NCI-H2107 (cell line): ENCODE results near the gene FAM227B.
"Not testable (repeated sequence)": the region's sequence is repeated elsewhere in the genome, so short reads cannot be mapped to it uniquely, and the experiment has no call there.

Experiments
- DNase-seq: peaks from one replicate; lab custom pipeline; 2025; lab: John Stamatoyannopoulos, UW

The FAM227B gene

GRCh38 chr15:49438962-49439631 is 181.5 kb downstream of the FAM227B start:
- no peak for DNase-seq

GRCh38 chr15:49436751-49437150 is 183.9 kb downstream of the FAM227B start:
- DNase-seq = no peak

DNA sequence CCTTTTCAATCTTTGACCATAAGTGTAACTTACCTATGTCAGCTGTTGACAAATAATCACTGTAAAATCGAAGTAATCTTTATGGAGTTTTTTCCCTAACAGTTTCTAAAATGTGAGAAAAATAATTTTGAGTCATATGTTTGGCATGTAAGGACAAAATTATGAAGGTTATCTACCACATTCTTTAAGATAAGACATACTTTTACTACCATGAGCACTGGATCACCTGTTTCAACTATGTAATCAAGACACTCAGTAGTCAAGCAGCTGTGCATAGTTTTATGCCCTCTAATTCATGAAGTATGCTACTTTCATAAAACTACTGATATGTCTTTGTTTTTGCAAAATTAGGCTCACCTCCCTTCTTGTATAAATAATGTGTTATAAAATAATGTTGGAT is 185.4 kb downstream of the FAM227B start:
- no peak for DNase-seq

- DNase-seq = no peak
These were observed 190.6 kb downstream of the FAM227B start for GRCh38 chr15:49430046-49430445.

- no peak for DNase-seq
These were observed 192.1 kb downstream of the FAM227B start for GRCh38 chr15:49428409-49429095.

DNA sequence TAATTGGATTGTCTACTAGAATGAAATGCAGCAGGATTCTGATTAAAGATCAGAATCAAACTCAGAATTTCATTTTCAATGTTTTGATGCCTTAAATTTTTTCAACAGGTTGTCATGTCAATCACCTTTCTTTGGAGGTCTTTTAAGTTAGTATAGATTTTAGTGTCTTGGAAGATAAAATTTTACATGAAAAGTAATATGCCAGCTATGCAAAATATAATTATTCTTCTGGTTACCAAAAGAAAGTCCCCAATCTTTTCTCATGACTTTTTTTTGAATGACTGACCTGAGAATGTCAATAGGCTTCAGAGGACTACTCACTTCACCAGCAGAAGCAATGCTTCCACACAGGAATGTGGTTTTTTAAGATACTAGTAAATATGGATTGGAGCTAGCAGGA is 193.2 kb downstream of the FAM227B start:
- no peak for DNase-seq

DNA sequence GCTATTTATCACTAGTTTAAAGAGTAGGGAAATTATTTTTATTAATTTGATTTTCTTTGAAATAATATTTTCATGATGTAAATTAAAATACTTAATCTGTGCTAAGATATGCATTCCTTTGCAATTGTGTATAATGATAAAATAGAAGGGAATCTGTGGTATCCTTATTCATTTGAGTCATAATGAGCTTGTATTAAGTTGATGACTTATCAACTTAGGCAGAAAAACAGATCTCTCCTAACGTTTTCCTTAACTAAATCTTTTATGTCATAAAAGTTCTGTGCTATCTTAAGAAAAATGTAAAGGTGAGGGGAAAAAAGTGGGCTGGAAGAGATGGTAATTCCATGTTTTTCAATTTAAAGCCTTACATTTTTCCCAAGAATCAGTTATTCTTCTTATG is 195.7 kb downstream of the FAM227B start:
- DNase-seq = no peak

GRCh38 chr15:49423901-49424550 is 196.6 kb downstream of the FAM227B start:
- DNase-seq = no peak

DNA sequence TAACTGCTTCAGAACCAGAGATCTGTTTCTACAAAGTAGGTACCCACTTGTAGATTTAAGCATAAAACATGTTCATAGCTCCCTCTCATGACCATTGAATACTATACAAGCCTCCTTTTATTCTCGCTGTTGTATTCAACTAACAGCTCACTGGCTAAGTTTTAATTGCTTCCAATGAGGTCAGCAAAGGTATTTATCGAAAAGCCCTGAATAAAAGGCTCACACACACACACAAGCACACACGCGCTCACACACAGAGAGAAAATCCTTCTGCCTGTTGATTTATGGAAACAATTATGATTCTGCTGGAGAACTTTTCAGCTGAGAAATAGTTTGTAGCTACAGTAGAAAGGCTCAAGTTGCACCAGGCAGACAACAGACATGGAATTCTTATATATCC is 197.6 kb downstream of the FAM227B start, which contains the start of gene FGF7:
Gene FGF7 (plus strand): TSS at position 222 of the 400 bp plus-strand sequence. CDS start 1,056 bp downstream, outside the sequence.
- DNase-seq = no peak

DNA sequence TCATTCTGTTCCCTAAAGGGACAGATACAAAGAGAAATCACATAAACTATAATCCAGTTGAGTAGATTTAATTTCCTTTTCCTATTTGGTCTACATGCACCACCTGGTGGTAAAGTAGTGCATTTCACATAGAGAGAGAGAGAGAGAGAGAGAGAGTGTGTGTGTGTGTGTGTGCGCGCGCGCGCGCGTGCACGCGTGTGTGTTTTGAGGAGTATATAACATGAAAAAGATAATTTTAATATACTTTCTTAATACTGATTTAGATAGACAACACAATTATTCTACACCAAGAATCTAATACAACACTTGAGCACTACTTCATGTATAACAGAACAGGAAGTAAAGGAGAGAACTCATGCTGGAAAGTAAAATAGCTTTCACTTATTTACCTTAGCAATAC is 198.6 kb downstream of the FAM227B start:
- no peak for DNase-seq

- DNase-seq = no peak
These were observed 201.8 kb downstream of the FAM227B start for GRCh38 chr15:49418811-49419210.

DNA sequence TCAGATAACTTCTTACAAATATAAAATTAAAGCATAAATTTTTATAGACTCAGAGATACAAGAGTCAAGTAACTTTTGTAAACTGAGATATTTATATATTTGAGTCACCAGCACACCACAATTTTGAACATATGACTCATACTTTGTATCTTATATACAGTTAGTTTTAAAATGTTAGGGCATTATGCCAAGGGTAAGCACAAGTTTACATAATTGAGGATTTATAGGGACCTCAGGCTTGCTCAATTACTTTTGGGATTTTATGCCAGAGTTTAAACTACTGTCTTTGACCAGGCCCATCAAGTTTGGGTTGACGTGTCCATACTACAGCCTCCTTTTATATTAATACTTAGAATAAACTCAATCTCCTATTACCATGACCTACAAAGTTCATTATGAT is 205.0 kb downstream of the FAM227B start:
- DNase-seq = no peak

DNA sequence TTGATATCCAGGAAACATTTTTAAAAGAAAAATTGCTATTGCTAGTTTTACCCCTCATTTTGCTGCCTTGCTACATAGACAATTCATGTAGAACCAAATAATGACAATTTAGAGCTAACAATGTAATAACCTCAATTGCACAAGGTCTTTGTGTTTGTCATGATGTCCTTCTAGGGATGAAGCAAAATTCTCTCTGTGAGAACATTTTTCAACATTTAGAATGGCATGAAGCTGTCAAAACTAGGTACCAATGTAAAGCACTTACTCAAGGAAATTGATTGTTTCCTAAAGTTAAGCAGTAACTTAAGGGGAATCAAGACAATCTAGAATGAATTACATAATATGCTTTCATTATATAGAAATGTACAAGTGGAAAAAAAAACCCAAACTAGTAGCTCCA is 205.5 kb downstream of the FAM227B start:
- no peak for DNase-seq

DNA sequence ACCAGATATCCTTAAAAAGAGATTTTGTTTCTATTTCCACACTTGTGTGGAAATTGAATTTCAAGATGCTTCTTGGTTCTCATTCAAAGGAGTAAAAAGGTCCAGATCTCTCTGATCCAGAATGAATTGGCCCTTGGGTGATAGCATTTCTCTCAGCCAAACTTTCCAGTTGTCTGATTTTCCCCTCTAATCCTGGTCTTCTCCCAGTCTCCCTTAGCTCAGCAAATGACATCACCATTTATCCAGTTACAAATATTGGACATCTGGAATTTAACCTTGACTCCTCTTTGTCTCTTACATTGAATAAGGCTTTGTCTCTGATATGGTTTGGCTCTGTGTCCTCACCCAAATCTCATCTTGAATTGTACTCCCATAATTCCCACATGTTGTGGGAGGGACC is 207.8 kb downstream of the FAM227B start:
- no peak for DNase-seq

GRCh38 chr15:49410641-49411040 is 210.0 kb downstream of the FAM227B start:
- no peak for DNase-seq

DNA sequence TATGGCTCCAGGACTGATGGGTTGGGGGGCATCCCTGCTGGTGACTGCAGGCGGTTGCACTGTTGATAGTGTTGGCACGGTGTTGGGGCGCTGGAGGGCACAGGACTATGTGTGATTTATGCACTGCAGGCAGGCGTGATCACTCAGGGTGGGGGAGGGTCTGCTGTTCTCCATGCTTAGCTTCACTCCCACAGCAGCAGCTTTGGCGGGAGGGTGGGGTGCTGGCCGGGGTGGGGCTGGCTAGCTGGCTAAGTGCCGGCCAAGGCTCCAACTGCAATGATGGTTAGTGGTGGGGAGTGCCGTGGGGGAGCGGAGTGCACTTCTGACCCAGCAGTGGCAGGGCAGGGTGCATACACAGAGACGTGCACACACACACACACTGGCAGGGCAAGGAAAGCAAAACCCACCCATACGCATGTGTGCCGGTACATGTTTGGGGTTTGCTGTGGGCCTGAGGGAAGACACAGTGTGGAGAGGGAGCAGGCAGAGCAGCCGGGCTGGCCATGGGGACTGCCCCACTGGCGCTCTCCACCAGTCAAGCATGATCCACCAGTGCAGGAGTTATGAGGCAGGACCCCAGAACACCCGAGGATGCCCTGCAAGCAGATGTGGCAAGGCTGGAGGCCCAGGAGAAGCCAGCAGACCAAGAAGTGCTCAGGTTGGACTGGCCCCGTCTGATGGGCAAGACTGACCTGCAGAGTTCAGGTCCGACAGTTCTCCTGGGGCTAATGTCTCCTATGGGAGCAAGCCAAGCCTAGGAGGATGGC is 214.1 kb downstream of the FAM227B start:
- DNase-seq = no peak

- DNase-seq = not testable (repeated sequence)
These were observed 217.9 kb downstream of the FAM227B start for GRCh38 chr15:49402515-49403296.

DNA sequence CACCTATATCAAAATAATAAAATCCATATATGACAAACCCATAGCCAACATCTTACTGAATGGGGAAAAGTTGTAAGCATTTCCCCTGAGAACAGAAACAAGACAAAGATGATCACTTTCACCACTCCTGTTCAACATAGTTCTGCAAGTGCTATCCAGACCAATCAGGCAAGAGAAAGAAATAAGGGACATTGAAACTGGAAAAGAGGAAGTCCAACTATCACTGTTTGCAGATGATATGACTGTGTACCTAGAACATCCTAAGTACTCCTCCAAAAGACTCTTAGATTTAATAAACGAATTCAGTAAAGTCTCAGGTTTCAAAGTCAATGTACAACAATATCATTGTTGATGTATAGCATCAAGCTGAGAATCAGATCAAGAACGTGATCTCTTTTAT is 233.1 kb downstream of the FAM227B start:
- DNase-seq = no peak

GRCh38 chr15:49383266-49383665 is 237.4 kb downstream of the FAM227B start:
- no peak for DNase-seq

- DNase-seq = no peak
These were observed 238.2 kb downstream of the FAM227B start for GRCh38 chr15:49382394-49382793.

DNA sequence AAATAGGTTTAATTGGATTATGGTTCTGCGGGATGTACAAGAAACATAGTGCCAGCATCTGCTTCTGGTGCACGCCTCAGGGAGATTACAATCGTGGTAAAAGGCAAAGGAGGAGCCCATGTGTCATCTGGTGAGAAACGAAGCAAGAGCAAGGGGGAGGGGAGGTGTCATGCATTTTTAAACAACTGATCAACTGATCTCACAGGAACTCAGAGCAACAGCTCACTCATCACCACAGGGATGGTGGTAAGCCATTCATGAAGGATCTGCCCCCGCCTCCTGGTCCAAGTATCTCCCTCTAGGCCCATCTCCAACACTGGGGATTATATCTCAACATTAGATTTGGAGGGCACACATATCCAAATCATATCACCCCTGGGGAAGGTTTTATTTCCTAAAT is 239.7 kb downstream of the FAM227B start:
- no peak for DNase-seq

DNA sequence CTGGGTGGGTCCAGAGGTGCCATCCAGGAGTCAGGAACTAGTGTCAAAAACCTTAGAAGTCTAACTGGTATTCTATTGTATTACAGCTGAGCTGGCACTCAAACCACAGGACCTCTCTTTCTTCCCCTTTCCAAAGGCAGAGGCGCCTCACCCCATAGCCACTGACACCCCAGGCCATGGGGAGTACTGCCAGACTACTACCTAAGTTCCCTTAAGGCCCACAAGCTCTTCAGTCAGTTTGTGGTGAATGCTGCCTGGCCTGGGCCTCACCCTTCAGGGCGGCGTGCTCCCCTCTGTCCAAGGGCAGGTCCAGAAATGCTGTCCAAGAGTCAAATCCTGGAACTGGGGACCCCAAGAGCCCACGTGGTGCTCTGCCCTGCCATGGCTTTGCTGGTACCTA is 240.6 kb downstream of the FAM227B start:
- no peak for DNase-seq
